ENCODE measurements around the gene IL17RA.

IL17RA gene

DNA sequence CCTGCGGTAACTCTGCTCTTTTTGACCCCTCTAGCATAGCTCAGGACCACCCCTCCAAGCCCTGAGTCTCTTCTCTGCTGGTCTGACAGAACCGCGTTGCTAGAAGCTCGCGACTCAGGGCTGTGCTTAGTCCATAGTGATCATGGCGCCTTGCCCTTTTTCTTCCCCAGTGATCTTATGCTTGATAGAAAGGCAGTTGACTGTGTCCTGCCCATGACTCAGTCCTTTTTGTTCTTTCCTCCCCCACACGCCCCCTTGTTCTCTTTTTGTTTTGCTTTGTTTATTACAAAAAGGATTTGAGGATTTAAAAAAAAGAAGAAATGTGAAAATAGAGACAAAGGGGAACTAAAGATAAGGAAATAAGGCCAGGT lies 17.5 kb downstream of the IL17RA start:
- DNase-seq (ENCODE audit: low spot score): no peak
- no peak for TF ChIP-seq CTCF (IDR thresholded peaks at IDR 0.05; ENCODE audit: extremely low read depth, missing control alignments)

DNA sequence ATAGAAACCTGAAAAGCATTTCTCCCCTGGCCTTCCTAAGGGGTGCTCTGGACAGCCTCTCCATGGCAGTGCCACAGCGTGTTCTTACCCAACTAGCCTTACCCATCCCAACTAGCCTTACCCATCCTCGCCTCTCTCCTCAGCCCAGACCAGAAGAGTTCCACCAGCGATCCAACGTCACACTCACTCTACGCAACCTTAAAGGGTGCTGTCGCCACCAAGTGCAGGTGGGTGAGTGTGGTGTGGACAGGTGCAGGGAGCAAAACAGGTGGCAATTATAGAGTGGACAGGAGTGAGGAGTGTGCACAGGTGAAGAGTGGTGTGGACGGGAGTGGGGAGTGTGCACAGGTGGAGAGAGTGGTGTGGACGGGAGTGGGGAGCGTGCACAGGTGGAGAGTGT lies 18.6 kb downstream of the IL17RA start:
- peak; percentile 5 for DNase-seq (ENCODE audit: low spot score)
- no peak for TF ChIP-seq CTCF (IDR thresholded peaks at IDR 0.05; ENCODE audit: extremely low read depth, missing control alignments)

GRCh38 chr22:17104336-17104935 lies 19.6 kb downstream of the IL17RA start:
- no peak for TF ChIP-seq CTCF (IDR thresholded peaks at IDR 0.05; ENCODE audit: extremely low read depth, missing control alignments)
- no peak for DNase-seq (ENCODE audit: low spot score)

DNA sequence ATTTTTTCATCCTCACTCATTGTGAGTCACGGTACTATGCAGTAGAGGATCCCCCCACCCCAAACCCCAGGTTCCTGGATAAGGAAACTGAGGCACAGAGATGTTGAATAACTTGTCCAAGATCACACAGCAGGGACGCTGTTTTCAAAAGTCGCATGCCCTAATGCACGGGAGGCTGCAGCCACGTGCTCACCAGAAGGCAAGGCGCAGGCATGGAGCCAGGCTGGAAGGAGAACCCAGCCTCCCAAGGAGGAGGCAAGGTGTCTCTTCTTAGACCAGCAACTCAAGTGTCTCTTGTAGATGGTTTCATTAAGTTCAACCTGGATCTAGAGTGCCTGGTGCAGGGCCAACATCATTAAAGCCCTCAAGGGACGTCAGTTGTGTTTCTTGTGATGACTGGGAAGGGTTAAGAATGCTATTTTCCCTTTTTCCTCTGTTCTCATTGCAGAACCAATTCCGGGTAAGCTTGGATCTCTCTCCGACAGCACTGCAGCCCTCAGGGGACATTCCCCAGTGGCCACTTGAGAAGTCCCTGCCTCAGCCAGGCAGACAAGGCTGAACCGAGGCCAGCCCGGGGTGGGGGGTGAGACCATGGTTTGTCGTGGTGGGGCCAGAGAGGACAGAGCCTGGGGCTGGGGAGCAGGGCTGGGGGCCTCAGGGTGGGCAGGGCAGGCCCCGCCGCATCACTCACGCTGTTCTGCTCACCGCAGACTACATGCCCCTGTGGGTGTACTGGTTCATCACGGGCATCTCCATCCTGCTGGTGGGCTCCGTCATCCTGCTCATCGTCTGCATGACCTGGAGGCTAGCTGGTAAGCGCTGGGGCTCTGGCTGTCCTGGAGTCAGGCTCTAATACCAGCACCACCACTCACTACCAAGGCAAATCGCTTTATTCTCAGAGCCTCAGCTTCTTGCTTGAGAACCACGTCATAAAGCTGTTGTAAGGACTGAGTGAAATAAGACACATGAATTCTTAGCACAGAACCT lies 20.6 kb downstream of the IL17RA start:
- TF ChIP-seq CTCF (IDR thresholded peaks at IDR 0.05; ENCODE audit: extremely low read depth, missing control alignments): no peak
- DNase-seq (ENCODE audit: low spot score): no peak

- no peak for TF ChIP-seq CTCF (IDR thresholded peaks at IDR 0.05; ENCODE audit: extremely low read depth, missing control alignments)
- DNase-seq (ENCODE audit: low spot score): peak; percentile 60
Observed at GRCh38 chr22:17106161-17106784, 21.5 kb downstream of the IL17RA start.

DNA sequence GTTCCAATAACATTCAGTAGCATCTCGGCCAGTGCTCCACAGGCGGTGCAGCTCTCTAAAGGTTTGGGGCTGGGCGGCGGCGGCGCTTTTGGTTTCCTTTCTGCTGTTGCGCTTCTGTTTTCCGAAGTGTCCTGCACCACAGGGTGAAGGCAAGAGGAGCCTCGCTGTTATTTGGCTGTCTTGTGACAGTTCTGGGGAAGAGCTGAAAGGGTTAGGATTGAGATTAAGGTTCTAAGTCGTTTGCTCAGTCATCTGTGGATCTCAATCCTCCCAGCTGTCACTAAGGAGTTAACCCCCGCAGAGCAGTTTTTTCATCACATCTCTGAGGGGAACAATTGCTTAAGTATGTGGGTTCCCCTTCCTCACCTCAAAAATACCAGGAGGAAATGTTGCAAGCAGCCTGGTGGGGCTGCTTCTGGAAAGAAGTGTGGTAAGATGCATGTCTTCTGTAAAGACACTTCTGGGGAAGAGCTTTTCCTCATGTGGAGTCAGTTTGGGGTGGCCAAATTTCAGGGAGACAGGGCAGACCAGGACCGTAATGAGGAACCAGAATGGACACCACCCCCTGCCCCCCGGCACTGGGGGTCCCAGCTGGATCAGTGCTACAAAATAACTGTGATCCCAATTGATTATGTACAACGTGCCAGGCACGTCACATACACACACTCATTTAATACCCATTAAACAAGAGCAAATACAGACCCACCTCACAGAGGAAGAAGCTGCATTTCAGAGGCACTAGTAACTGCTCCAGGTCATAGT lies 22.2 kb downstream of the IL17RA start:
- TF ChIP-seq CTCF (IDR thresholded peaks at IDR 0.05; ENCODE audit: extremely low read depth, missing control alignments): no peak
- peak; percentile 80 for DNase-seq (ENCODE audit: low spot score)

Data from GM20000 (cell line).